Gastroesophageal sphincter (tissue), 4 donors: ENCODE measurements around the gene NHSL1. TPM values are rescaled to one million over a fixed set of nuclear protein-coding genes. Genes with fewer than 3 reads are reported as not detected.

Source experiments
- ATAC-seq: fragments of 150-250 bp; one replicate; pipeline ENCODE4 v1.9.1; 2016; ENCODE audit warnings: mild to moderate bottlenecking, moderate library complexity
- H3K27ac ChIP-seq, 4 donors: fragments of 200-600 bp; sonication (generic) in 3 of 4; 1 replicate in 3 of 4; 2 replicates in 1 of 4; pipeline ENCODE4 v1.5.1; 2016 to 2019
- H3K27me3 ChIP-seq: fragments of 200-600 bp; sonication (generic); one replicate; pipeline ENCODE4 v1.5.1; 2019
- H3K36me3 ChIP-seq, 2 donors: fragments of 200-600 bp; sonication (generic); one replicate each; pipeline ENCODE4 v1.5.1; 2019; ENCODE audit warnings: control low read depth in 1 of 2
- H3K4me1 ChIP-seq, 3 donors: fragments of 200-600 bp; sonication (generic); 1 replicate in 2 of 3; 2 replicates in 1 of 3; pipeline ENCODE4 v1.5.1; 2016 to 2019; ENCODE audit warnings: control low read depth in 2 of 3
- H3K4me3 ChIP-seq, 2 donors: fragments of 200-600 bp; sonication (generic); one replicate each; pipeline ENCODE4 v1.5.1; 2019; ENCODE audit warnings: mild to moderate bottlenecking in 1 of 2, moderate library complexity in 1 of 2
- H3K9me3 ChIP-seq, 3 donors: fragments of 200-600 bp; sonication (generic); one replicate each; pipeline ENCODE4 v1.5.1; 2017 to 2019; ENCODE audit warnings: control low read depth in 2 of 3
- EP300 ChIP-seq: sonication (generic); formaldehyde crosslinking; IDR thresholded peaks from one replicate; pipeline ENCODE4 v1.6.1; 2017; ENCODE audit warnings: antibody characterized with exemption, mild to moderate bottlenecking
- POLR2A ChIP-seq, 2 donors: fragments of 450-650 bp; IDR thresholded peaks; one replicate each; pipeline ENCODE4 v1.6.1; 2017; ENCODE audit warnings: antibody characterized with exemption in 2 of 2, mild to moderate bottlenecking in 2 of 2, moderate library complexity in 1 of 2
- POLR2AphosphoS5 ChIP-seq: sonication (generic); formaldehyde crosslinking; IDR thresholded peaks from one replicate; pipeline ENCODE4 v1.6.1; 2017; ENCODE audit warnings: antibody characterized with exemption
- WGBS, 2 donors: methylation state at CpG; one replicate each; pipeline ENCODE4 v1.1.5; 2018; ENCODE audit warnings: low coverage in 1 of 2; 5-methylcytosine and 5-hydroxymethylcytosine counted together
- total RNA-seq, 4 donors: library from RNA; depleted of rRNA; stranded (reverse); fragments of >200 nt; gene quantifications; one replicate each; pipeline ENCODE4 v1.1.0, GENCODE V29; 2016
- TF ChIP-seq, protein P1 (sequence below), 4 experiments: fragments of 200-600 bp in 2 of 4; fragments of 450-650 bp in 2 of 4; sonication (generic) in 1 of 4; IDR thresholded peaks; one replicate each; pipeline ENCODE4 v1.5.1; 2017 to 2019; ENCODE audit warnings: antibody characterized with exemption in 4 of 4, mild to moderate bottlenecking in 2 of 4, moderate library complexity in 2 of 4

Gene NHSL1
- total RNA-seq, 4 donors from 2014 or later, result 5.7 to 9.3 (median 7.9) TPM

DNA sequence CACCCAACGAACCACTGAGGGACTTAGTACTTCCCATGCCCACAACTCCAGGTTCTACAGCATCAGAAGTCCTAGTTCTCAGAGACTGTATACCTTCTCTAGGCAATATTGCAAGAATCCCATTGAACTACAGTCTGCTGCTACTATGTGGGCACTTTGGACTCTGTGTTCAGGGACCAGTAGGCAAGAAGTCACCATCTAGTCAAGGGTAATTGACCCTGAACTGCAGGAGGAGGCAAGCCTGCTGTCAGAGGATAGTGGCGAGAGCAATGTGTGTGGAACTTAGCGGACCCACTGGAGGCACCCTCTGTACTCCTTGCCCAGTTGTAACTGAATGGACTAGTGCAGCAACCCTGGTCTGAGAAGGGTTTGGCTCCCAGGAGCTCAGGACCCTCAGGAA lies 79.5 kb downstream of the NHSL1 start:
- WGBS, 2 donors, result 94 to 100% methylated on average over 1 to 3 of the region's 3 CpGs
- Histone ChIP-seq H3K4me3 (no peak overlapping the region), H3K27ac (no peak overlapping the region), H3K36me3 (peaks cover 0 to 55% of the 10 kb centered on the region in 2 donors), H3K9me3 (no peaks in the 10 kb centered on the region), H3K4me1 (peaks cover 0 to 9% (median 3%) of the 10 kb centered on the region in 3 donors), H3K27me3 (no peaks in the 10 kb centered on the region)
- no peak for TF ChIP-seq POLR2AphosphoS5
- TF ChIP-seq EP300, result no peak
- TF ChIP-seq, protein P1, sequence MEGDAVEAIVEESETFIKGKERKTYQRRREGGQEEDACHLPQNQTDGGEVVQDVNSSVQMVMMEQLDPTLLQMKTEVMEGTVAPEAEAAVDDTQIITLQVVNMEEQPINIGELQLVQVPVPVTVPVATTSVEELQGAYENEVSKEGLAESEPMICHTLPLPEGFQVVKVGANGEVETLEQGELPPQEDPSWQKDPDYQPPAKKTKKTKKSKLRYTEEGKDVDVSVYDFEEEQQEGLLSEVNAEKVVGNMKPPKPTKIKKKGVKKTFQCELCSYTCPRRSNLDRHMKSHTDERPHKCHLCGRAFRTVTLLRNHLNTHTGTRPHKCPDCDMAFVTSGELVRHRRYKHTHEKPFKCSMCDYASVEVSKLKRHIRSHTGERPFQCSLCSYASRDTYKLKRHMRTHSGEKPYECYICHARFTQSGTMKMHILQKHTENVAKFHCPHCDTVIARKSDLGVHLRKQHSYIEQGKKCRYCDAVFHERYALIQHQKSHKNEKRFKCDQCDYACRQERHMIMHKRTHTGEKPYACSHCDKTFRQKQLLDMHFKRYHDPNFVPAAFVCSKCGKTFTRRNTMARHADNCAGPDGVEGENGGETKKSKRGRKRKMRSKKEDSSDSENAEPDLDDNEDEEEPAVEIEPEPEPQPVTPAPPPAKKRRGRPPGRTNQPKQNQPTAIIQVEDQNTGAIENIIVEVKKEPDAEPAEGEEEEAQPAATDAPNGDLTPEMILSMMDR (IDR thresholded peaks at IDR 0.05), result no peak
- no peak for TF ChIP-seq POLR2A (IDR thresholded peaks at IDR 0.05)
- ATAC-seq, result no peak

DNA sequence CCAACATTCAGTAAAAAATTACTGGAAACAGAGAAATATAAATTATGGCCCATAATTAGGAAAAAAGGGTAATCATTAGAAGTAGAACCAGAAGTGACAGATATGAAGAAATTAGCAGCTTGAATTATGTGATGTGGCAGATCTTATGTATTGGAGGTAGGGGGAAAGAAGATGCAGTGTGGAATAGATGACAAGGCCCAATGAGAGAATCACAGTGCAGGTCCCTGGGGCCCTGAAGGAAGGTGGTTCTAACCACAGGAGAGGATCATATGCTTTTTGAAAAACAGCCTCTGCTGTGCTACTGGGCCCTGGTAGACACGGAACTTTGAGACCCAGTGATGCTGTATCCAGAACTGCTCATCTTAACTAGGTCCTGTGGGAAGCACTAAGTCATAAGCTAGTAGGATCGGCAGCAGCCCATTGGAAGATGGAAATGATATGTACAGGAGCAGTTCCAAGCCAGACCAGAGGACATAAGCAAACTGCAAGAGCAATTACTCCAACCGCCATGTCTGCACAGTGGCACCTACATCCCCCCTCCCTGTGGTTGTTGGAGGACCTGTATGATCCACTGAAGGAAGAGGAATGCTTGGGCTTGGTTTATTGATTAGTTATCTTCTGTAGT lies 81.1 kb downstream of the NHSL1 start:
- peaks cover 0 to 6% (median 2%) of the 10 kb centered on the region in 3 donors for H3K4me1 ChIP-seq
- H3K27me3 ChIP-seq, result no peaks in the 10 kb centered on the region
- no peak overlapping the region for H3K27ac ChIP-seq
- H3K9me3 ChIP-seq, result no peaks in the 10 kb centered on the region
- H3K4me3 ChIP-seq, result no peak overlapping the region
- ATAC-seq, result no peak
- peaks cover 0 to 62% of the 10 kb centered on the region in 2 donors for H3K36me3 ChIP-seq
- no peak for TF ChIP-seq POLR2AphosphoS5
- 91 to 100% methylated on average over 1 to 3 of the region's 3 CpGs for WGBS, 2 donors

DNA sequence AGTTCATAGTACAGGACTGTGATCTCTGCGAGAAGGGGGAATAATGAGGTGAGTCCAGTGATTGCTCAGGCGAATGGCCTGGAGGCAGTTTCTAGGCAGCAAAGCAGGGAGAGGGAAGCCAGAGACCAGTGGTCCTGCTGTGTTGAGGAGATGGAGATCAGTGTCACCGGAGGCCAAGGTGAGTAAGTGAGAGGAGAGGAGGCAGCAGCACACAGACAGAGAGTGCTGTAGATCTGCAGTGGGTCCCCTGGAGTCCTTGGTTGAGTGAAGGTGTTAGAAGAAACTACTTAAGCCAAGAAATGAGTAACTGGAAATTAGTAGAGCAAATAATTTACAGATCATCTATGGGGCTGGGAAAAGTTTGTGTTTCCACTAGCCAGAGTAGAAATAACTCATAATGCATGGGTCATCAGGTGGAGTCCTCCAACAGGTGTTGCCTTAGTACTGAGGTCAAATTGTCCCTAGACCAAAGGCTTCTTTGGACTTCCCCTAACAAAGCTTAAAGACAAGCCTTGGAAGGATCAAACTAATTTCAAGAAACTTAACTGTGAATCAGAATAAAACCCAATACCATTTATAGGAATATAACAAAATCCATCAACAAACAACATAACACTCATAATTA lies 81.7 kb downstream of the NHSL1 start:
- Histone ChIP-seq H3K36me3 (peaks cover 0 to 68% of the 10 kb centered on the region in 2 donors), H3K9me3 (no peaks in the 10 kb centered on the region), H3K4me3 (no peak overlapping the region), H3K27ac (no peak overlapping the region), H3K4me1 (peaks cover 0 to under 1% (median 0%) of the 10 kb centered on the region in 3 donors), H3K27me3 (no peaks in the 10 kb centered on the region)
- WGBS, 2 donors, result 72 to 89% methylated on average over 3 of the region's 3 CpGs
- TF ChIP-seq POLR2A (IDR thresholded peaks at IDR 0.05), result no peak
- TF ChIP-seq, protein P1 (IDR thresholded peaks at IDR 0.05), result no peak
- TF ChIP-seq POLR2AphosphoS5, result no peak
- ATAC-seq, result no peak

DNA sequence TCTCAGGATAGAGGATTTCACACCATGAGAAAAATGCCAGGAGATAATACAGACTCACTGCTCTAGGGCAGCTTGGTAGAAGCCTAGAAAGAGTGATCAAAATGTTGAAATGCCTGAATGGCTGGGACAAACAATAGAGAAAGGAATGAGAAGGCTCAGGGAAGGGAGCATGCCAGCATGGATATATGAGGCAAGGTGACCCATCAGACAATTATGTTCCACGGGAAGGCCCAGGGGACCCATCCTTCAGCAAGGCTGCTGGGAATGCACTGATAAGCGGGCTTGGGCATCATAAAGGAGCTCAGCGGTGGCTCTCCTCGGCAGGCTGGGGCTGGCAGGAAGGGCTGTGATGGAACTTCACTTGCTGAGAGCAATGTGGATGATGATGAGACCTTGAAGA lies 83.1 kb downstream of the NHSL1 start:
- no peak for TF ChIP-seq EP300
- TF ChIP-seq, protein P1 (IDR thresholded peaks at IDR 0.05), result no peak
- no peak overlapping the region for H3K27ac ChIP-seq
- no peak overlapping the region for H3K4me3 ChIP-seq
- no peaks in the 10 kb centered on the region for H3K4me1 ChIP-seq
- no peaks in the 10 kb centered on the region for H3K27me3 ChIP-seq
- peaks cover 0 to 82% of the 10 kb centered on the region in 2 donors for H3K36me3 ChIP-seq
- no peaks in the 10 kb centered on the region for H3K9me3 ChIP-seq
- no peak for ATAC-seq
- WGBS, 2 donors, result 67 to 100% methylated on average over 1 of the region's 4 CpGs

DNA sequence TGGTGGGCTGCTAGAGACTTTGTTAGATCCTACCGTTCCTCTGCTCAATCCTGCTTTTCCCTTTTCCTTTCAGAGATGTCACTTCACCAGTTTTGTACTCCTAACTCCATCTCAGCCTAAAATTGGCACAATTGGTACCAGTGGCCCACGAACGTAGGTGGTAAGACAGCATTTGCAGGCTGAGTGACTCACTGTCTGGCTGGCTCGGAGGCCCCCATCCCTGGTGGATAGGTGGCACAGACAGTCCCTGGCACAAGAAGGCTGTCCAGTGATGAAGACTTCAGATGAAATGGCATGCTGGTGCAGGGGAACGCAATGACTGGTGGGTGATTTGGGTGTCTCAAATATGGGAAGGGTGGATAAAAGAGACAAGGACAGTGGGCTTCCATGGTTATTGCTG lies 84.2 kb downstream of the NHSL1 start:
- Histone ChIP-seq H3K27ac (no peak overlapping the region), H3K27me3 (no peaks in the 10 kb centered on the region), H3K36me3 (peaks cover 0 to 93% of the 10 kb centered on the region in 2 donors), H3K4me3 (no peak overlapping the region), H3K9me3 (no peaks in the 10 kb centered on the region), H3K4me1 (peaks cover 0 to 7% (median 0%) of the 10 kb centered on the region in 3 donors)
- WGBS, 2 donors, result 70 to 81% methylated on average over 2 to 5 of the region's 5 CpGs
- ATAC-seq, result no peak
- TF ChIP-seq POLR2A (IDR thresholded peaks at IDR 0.05) (no peak), POLR2AphosphoS5 (no peak), EP300 (no peak)
- TF ChIP-seq, protein P1 (IDR thresholded peaks at IDR 0.05), result no peak
